RPMI7951 (cell line): Measurements from ENCODE around the gene EMP3. TPM values are rescaled to one million over a fixed set of nuclear protein-coding genes. Genes with fewer than 3 reads are reported as not detected.
"Not testable (repeated sequence)": the region's sequence is repeated elsewhere in the genome, so short reads cannot be mapped to it uniquely, and the experiment has no call there.

Experiments used
- DNase-seq: peaks from one replicate; pipeline ENCODE4 v3.0.0-alpha.2; 2012; ENCODE audit warnings: low read depth
- total RNA-seq: library from RNA; depleted of rRNA; stranded (reverse); fragments of >200 nt; shearing (Covaris generic); gene quantifications from 2 replicates; pipeline ENCODE4 v1.2.3, GENCODE V29; 2014

EMP3 gene
- total RNA-seq, 1 experiment from 2014 or later = 246 TPM

- not testable (repeated sequence) for DNase-seq
Observed at GRCh38 chr19:48317708-48317960, 7.7 kb upstream of the EMP3 start.

GRCh38 chr19:48318286-48318987, 6.9 kb upstream of the EMP3 start:
- DNase-seq = no peak

- peak; percentile 75 for DNase-seq
Observed at GRCh38 chr19:48319647-48320541, 5.5 kb upstream of the EMP3 start.

GRCh38 chr19:48321372-48321621, 4.1 kb upstream of the EMP3 start:
- peak; percentile 90 for DNase-seq

- DNase-seq = peak; percentile 98
Observed at GRCh38 chr19:48321622-48322591, 3.4 kb upstream of the EMP3 start.

GRCh38 chr19:48329167-48329891, 4.0 kb downstream of the EMP3 start:
- peak; percentile 52 for DNase-seq

- DNase-seq = no peak
Observed at GRCh38 chr19:48330012-48330681, 4.8 kb downstream of the EMP3 start.

GRCh38 chr19:48332351-48332661, 7.0 kb downstream of the EMP3 start:
- DNase-seq = no peak

GRCh38 chr19:48332662-48333466, 7.5 kb downstream of the EMP3 start:
- peak; percentile 98 for DNase-seq

GRCh38 chr19:48333467-48334384, 8.4 kb downstream of the EMP3 start:
- DNase-seq = peak; percentile 91

- DNase-seq = no peak
Observed at GRCh38 chr19:48338253-48338755, 13.0 kb downstream of the EMP3 start.

GRCh38 chr19:48338802-48339503, 13.6 kb downstream of the EMP3 start:
- DNase-seq = no peak

GRCh38 chr19:48340995-48341394, 15.6 kb downstream of the EMP3 start:
- no peak for DNase-seq

GRCh38 chr19:48341515-48342413, 16.4 kb downstream of the EMP3 start:
- no peak for DNase-seq

- no peak for DNase-seq
Observed at GRCh38 chr19:48342414-48342738, 17.0 kb downstream of the EMP3 start.

GRCh38 chr19:48342841-48343540, 17.6 kb downstream of the EMP3 start:
- DNase-seq = peak; percentile 66

- no peak for DNase-seq
Observed at GRCh38 chr19:48344892-48345291, 19.5 kb downstream of the EMP3 start.
